GM10248 (cell line): Measurements from ENCODE around the gene LARP1.
"Not testable (repeated sequence)": the region's sequence is repeated elsewhere in the genome, so short reads cannot be mapped to it uniquely, and the experiment has no call there.

ENCODE experiments used
- CTCF ChIA-PET: fragments of 300-600 bp; sonication (Branson Sonifier 250); formaldehyde crosslinking; extraction: SDS; loops from one replicate; lab custom pipeline; 2021; ENCODE audit warnings: antibody characterized with exemption; lab: Yijun Ruan, JAX
- POLR2A ChIA-PET: fragments of 350-650 bp; sonication (Branson Sonifier 250); formaldehyde crosslinking; extraction: SDS; loops from one replicate; lab custom pipeline; 2020; ENCODE audit warnings: antibody characterized with exemption; lab: Yijun Ruan, JAX
- DNase-seq: peaks from one replicate; pipeline ENCODE4 v3.0.0; 2012; ENCODE audit errors: extremely low spot score
- TF ChIP-seq, protein P1 (sequence below): IDR thresholded peaks from 2 replicates; pipeline ENCODE4 v1.5.1; 2012; ENCODE audit warnings: mild to moderate bottlenecking, low read depth; ENCODE audit errors: extremely low read depth, missing control alignments, control extremely low read depth

The LARP1 gene

GRCh38 chr5:154756009-154756867, 1.1 kb downstream of the LARP1 start:
- TF ChIP-seq, protein P1, sequence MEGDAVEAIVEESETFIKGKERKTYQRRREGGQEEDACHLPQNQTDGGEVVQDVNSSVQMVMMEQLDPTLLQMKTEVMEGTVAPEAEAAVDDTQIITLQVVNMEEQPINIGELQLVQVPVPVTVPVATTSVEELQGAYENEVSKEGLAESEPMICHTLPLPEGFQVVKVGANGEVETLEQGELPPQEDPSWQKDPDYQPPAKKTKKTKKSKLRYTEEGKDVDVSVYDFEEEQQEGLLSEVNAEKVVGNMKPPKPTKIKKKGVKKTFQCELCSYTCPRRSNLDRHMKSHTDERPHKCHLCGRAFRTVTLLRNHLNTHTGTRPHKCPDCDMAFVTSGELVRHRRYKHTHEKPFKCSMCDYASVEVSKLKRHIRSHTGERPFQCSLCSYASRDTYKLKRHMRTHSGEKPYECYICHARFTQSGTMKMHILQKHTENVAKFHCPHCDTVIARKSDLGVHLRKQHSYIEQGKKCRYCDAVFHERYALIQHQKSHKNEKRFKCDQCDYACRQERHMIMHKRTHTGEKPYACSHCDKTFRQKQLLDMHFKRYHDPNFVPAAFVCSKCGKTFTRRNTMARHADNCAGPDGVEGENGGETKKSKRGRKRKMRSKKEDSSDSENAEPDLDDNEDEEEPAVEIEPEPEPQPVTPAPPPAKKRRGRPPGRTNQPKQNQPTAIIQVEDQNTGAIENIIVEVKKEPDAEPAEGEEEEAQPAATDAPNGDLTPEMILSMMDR: no peak
- POLR2A ChIA-PET: no interaction called here
- peak; percentile 32 for DNase-seq
- CTCF ChIA-PET: no interaction called here

GRCh38 chr5:154756868-154757813, 2.0 kb downstream of the LARP1 start:
- TF ChIP-seq, protein P1: no peak
- CTCF ChIA-PET: interaction anchor here (1.8 kb wide), 1 partner anchor 10 kb away, joined by 6 read pairs; no protein-coding TSS in a partner anchor
- POLR2A ChIA-PET: no interaction called here
- DNase-seq: peak; percentile 31

GRCh38 chr5:154757814-154758406, 2.7 kb downstream of the LARP1 start:
- ChIA-PET POLR2A (no interaction called here), CTCF (interaction anchor here (1.1 to 2.5 kb wide), 3 partner anchors 9 to 55 kb away, joined by 3 to 7 read pairs (median 6); no protein-coding TSS in a partner anchor)
- TF ChIP-seq, protein P1: no peak
- DNase-seq: no peak

- POLR2A ChIA-PET: no interaction called here
- DNase-seq: no peak
- CTCF ChIA-PET: interaction anchor here (1.1 to 2.5 kb wide), 3 partner anchors 8 to 55 kb away, joined by 3 to 7 read pairs (median 6); no protein-coding TSS in a partner anchor
- TF ChIP-seq, protein P1: no peak
Observed at GRCh38 chr5:154758493-154758892, 3.3 kb downstream of the LARP1 start.

- DNase-seq: no peak
- CTCF ChIA-PET: interaction anchor here (0.6 to 2.5 kb wide), 6 partner anchors 8 to 109 kb away, joined by 3 to 7 read pairs (median 3); no protein-coding TSS in a partner anchor
- TF ChIP-seq, protein P1: no peak
- POLR2A ChIA-PET: no interaction called here
Observed at GRCh38 chr5:154758977-154759376, 3.8 kb downstream of the LARP1 start.

DNA sequence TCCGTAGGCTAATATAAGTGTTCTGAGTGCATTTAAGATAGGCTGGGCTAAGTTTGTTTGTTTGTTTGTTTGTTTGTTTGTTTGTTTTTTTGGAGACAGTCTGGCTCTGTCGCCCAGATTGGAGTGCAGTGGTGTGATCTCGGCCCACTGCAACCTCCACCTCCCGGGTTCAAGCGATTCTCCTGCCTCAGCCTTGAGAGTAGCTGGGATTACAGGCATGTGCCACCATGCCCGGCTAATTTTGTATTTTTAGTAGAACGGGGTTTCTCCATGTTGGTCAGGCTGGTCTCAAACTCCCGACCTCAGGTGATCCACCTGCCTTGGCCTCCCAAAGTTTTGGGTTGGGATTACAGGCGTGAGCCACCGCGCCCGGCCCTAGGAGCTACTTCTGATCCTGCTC, 4.7 kb downstream of the LARP1 start:
- ChIA-PET CTCF (interaction anchor here (0.8 to 2.5 kb wide), 3 partner anchors 15 to 30 kb away, joined by 3 to 7 read pairs (median 3); no protein-coding TSS in a partner anchor), POLR2A (interaction anchor here (0.7 kb wide), 1 partner anchor 98 kb away, joined by 3 read pairs; the partner anchor contains the start of gene CNOT8)
- not testable (repeated sequence) for DNase-seq
